K562 (cell line): ENCODE measurements around the gene SMCHD1.

Experiments
- CAMTA2 ChIP-seq: fragments of 250-450 bp; sonication (Bioruptor Pico); conservative IDR thresholded peaks from 2 replicates; pipeline ENCODE4 v1.5.1; 2022
- CTCF ChIP-seq, 3 experiments: IDR thresholded peaks in 2 of 3; conservative IDR thresholded peaks in 1 of 3; 2 replicates each; pipeline ENCODE4 v1.5.1; 2011 to 2012; ENCODE audit warnings: low read length in 3 of 3, mild to moderate bottlenecking in 3 of 3, control low read depth in 2 of 3, improper control_type of control experiment in 1 of 3, inconsistent platforms in 1 of 3, low read depth in 1 of 3, mixed read lengths in 1 of 3, moderate library complexity in 1 of 3; ENCODE audit not compliant: insufficient read depth in 2 of 3
- EZH2 ChIP-seq: IDR thresholded peaks from 2 replicates; pipeline ENCODE4 v1.6.1; 2012; ENCODE audit warnings: low read depth, mild to moderate bottlenecking, inconsistent platforms, low read length, borderline replicate concordance
- HDGF ChIP-seq: fragments of 450-650 bp; IDR thresholded peaks from 2 replicates; pipeline ENCODE4 v1.6.1; 2016
- POLR2A ChIP-seq: fragments of 450-650 bp; conservative IDR thresholded peaks from 2 replicates; pipeline ENCODE4 v1.6.1; 2016
- RAD51 ChIP-seq: fragments of 450-650 bp; IDR thresholded peaks from 2 replicates; pipeline ENCODE4 v1.7.1; 2016; ENCODE audit warnings: low read depth, mild to moderate bottlenecking, borderline replicate concordance
- RCOR1 ChIP-seq, 2 experiments: IDR thresholded peaks; 2 replicates each; pipeline ENCODE4 v1.6.1; 2012; ENCODE audit warnings: low read depth in 2 of 2, low read length in 2 of 2, borderline replicate concordance in 1 of 2, improper control_type of control experiment in 1 of 2
- STAG1 ChIP-seq: sonication (generic); formaldehyde crosslinking; IDR thresholded peaks from 2 replicates; pipeline ENCODE4 v1.5.0; 2020; ENCODE audit warnings: missing genetic modification reagents, borderline replicate concordance
- TEAD2 ChIP-seq: fragments of 450-650 bp; IDR thresholded peaks from 2 replicates; pipeline ENCODE4 v1.6.1; 2016; ENCODE audit warnings: missing genetic modification characterization, control low read depth, missing compliant biosample characterization
- ZNF143 ChIP-seq: sonication (generic); formaldehyde crosslinking; IDR thresholded peaks from 2 replicates; pipeline ENCODE4 v1.9.0; 2022; ENCODE audit warnings: mild to moderate bottlenecking, missing genetic modification reagents
- ZNF274 ChIP-seq: IDR thresholded peaks from 2 replicates; pipeline ENCODE4 v1.6.1; 2011; ENCODE audit warnings: low read depth, mild to moderate bottlenecking, low read length, moderate library complexity, borderline replicate concordance
- ZNF639 ChIP-seq, 2 experiments: fragments of 200-800 bp in 1 of 2; sonication (Bioruptor generic) in 1 of 2; sonication (generic) in 1 of 2; formaldehyde crosslinking in 1 of 2; IDR thresholded peaks in 1 of 2; conservative IDR thresholded peaks in 1 of 2; 2 replicates each; pipeline versions ENCODE4 v1.5.0 to v1.6.1; 2016 to 2020; ENCODE audit warnings: missing compliant biosample characterization in 1 of 2, missing genetic modification characterization in 1 of 2, missing genetic modification reagents in 1 of 2
- ZNF655 ChIP-seq: fragments of 250-450 bp; sonication (Bioruptor Pico); IDR thresholded peaks from 2 replicates; pipeline ENCODE4 v1.5.0; 2021

- TF ChIP-seq POLR2A (no peak), HDGF (no peak), CTCF (IDR thresholded peaks at IDR 0.05 in 2 of 3, conservative IDR thresholded peaks at IDR 0.05 in 1 of 3; ENCODE audit: insufficient read depth in 2 of 3, low read depth in 1 of 3, low read length in 3 of 3) (no peak), ZNF274 (no peak), RAD51 (no peak), EZH2 (no peak), STAG1 (no peak), ZNF143 (CRISPR knock-in tag) (no peak), RCOR1 (IDR thresholded peaks at IDR 0.05; ENCODE audit: borderline replicate concordance in 1 of 2, low read depth in 2 of 2, low read length in 2 of 2) (no peak), TEAD2 (tag) (no peak), ZNF639 (CRISPR knock-in tag; conservative IDR thresholded peaks at IDR 0.05 in 1 of 2, IDR thresholded peaks at IDR 0.05 in 1 of 2) (no peak), CAMTA2 (no peak), ZNF655 (CRISPR knock-in tag) (no peak)
These were observed 30.3 kb upstream of the SMCHD1 start for GRCh38 chr18:2625217-2625616.
